Bone marrow (tissue), 2 donors: ENCODE measurements around the gene RFPL1.
"Not testable (repeated sequence)": the region's sequence is repeated elsewhere in the genome, so short reads cannot be mapped to it uniquely, and the experiment has no call there.

Source experiments
- DNase-seq, 2 donors: peaks; one replicate each; lab custom pipeline; 2025; lab: John Stamatoyannopoulos, UW

Gene RFPL1

DNA sequence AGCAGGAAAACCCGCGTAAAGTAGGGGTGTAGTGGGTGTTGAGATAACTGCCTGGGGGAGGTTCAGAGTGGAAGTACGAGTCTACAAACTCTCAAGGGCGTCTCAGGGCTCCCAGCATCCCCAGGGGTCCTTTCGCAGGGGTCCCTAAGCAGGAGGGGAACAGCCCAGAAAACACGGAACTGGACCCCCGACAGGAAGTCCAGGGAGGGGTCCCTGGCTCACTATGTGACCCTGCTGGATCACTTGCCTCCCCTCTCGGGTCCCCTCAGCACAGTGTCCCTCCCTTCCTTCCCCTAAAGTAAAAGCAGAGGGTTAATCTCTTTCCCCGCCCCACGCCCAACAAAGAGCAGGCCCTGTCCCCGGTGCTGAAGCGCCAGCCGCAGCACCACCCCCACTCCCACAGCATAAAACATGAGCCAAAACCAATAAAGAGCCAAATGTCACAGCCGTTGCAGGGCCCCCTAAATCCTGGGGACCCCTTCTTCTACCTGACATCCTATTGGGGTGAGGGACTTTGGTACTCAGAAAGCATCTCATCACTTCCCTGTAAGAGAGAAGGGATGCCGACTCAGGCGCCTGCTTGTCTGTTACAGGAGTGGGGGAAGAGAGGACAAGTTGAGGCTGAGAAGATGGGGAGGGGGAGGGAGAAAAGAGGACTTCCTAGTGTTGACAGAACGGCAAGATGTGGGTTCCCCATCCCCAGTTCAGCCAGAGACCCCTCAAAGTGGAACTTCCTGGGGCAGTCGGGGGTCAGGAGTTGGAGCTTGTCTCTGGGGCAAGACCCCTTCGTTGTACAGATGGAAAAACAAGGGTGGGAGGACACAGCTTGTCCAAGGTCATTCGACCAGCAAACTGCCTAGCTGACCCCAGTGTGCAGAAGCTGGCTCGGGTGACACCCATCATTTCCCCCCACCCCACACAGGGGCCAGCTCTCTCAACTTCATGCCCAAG, 40.2 kb downstream of the RFPL1 start:
- DNase-seq: no peak

DNA sequence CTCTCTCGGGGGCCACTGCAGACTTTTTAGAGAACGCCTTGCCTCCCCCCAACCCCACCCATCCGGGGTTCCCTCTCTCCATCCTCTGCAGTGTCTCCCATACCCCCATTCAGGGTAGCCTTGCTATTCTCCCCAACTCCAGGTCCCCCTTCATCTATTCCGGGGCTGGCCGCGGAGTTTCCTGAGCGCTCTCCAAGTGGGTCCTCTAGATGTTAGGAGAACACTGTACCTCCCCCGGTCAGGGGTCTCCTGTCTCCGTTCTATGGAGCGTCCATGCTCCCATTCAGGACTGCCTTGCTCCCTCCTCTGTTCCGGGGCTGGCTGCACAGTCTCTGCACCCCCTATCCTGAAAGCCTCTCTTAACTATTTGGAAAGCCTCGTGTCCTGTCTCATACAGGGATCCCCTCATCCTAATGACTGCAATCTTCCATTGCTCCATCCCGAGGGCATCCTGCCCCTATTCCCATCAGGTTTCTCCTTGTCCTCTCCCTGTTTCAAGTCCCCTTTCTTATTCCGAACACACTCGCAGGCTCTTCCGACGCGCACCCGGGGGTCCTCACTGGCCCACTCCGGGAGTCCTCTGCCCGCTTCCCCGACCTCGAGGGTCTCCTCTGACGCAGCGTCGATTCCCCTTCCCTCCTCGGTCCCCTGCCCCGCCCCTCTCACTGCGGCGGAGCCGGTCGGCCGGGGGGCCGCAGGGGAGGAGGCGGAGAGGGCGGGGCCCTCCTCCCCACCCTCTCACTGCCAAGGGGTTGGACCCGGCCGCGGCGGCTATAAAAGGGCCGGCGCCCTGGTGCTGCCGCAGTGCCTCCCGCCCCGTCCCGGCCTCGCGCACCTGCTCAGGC, 41.3 kb downstream of the RFPL1 start, which contains the start of gene NEFH:
Gene NEFH, plus strand, starts transcription at position 802 of the 845 bp plus-strand sequence. CDS start 45 bp downstream, outside the sequence.
- no peak for DNase-seq

DNA sequence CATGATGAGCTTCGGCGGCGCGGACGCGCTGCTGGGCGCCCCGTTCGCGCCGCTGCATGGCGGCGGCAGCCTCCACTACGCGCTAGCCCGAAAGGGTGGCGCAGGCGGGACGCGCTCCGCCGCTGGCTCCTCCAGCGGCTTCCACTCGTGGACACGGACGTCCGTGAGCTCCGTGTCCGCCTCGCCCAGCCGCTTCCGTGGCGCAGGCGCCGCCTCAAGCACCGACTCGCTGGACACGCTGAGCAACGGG, 41.8 kb downstream of the RFPL1 start:
- no peak for DNase-seq

DNA sequence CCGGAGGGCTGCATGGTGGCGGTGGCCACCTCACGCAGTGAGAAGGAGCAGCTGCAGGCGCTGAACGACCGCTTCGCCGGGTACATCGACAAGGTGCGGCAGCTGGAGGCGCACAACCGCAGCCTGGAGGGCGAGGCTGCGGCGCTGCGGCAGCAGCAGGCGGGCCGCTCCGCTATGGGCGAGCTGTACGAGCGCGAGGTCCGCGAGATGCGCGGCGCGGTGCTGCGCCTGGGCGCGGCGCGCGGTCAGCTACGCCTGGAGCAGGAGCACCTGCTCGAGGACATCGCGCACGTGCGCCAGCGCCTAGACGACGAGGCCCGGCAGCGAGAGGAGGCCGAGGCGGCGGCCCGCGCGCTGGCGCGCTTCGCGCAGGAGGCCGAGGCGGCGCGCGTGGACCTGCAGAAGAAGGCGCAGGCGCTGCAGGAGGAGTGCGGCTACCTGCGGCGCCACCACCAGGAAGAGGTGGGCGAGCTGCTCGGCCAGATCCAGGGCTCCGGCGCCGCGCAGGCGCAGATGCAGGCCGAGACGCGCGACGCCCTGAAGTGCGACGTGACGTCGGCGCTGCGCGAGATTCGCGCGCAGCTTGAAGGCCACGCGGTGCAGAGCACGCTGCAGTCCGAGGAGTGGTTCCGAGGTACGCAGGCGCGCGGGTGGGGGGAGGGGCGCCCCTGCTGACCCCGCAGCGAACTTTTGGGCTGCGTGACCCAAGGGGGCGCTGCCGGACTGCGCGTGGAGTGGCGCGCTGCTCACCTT, 42.3 kb downstream of the RFPL1 start:
- DNase-seq: no peak

DNA sequence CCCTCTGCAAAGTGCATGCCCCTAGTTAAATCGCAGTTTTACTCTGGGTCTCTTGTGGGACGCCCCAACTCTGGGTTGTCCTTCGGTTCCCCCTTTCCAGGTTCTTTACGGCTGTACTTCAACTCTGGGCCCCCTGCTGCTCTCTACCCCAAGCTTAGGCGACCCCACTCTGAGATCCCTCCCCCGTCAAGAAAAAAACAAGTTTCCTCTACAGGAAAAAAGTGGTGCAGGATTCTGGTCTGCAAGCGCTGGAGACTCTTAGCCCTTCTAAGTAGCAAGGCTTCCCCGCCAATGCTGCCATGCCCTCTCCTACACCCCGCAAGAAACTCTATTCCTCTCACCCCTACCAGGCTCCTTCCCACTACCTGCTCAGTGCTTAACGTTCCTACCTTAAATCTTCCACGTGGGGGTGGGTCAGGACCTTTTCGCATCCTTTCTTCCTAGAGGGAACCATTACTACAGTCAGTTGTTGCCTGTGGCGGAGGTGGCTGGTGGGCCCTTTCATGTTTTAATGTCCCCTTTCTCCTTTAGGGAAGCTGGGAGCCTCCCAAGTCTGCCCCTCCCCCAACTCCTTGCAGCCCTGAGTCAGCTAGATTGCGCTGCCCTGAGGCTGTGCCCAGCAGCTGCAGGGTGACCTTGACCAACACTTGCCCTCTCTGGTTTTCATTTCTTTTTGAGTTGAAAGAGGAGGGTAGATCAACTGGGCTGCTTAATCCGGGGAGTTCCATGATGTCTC, 43.0 kb downstream of the RFPL1 start:
- DNase-seq: no peak

DNA sequence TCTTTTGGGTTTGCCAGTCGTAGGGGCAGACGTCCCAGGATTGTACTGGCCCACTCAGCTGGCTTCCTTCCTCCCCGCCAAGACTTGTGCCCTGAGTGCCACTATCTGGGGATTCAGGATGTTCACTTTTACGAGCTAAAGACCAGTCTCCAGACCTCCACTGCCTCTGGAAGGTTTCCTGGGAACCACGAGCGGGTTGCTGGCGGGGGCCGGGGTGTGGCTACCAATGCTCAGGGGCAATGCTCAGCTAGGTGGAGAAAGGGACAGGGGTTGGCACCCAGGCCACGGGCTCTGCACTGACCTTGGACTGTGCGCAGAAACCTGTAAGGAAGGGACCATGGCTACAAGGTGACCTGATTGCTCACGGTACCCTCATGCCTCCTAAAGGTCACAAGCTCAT, 43.9 kb downstream of the RFPL1 start:
- no peak for DNase-seq

DNA sequence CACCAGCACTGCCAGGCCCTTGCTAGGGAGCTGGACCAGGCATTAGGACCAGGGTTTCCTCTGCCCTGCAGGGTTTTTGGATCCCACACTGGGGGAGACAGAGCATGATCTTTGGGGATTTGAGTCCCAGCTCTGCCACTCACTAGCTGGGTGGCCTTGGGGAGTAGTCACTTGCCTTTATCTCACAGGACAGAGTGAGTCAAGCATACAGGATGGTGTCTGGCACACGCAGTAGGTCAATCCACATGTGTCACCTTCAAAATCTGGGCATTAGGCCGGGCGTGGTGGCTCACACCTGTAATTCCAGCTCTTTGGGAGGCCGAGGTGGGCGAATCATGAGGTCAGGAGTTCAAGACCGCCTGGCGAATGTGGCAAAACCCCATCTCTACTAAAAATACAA, 44.3 kb downstream of the RFPL1 start:
- DNase-seq: no peak

DNA sequence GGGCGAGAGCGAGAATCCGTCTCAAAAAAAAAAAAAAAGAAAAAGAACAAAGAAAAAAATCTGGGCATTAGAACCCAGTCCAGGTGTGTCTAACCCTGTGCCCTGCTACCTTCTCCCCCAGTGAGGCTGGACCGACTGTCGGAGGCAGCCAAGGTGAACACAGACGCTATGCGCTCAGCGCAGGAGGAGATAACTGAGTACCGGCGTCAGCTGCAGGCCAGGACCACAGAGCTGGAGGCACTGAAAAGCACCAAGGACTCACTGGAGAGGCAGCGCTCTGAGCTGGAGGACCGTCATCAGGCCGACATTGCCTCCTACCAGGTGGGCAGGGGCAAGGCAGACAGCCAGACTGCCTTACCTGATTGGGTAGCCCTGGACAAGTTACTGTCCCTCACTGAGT, 44.9 kb downstream of the RFPL1 start:
- DNase-seq: no peak

DNA sequence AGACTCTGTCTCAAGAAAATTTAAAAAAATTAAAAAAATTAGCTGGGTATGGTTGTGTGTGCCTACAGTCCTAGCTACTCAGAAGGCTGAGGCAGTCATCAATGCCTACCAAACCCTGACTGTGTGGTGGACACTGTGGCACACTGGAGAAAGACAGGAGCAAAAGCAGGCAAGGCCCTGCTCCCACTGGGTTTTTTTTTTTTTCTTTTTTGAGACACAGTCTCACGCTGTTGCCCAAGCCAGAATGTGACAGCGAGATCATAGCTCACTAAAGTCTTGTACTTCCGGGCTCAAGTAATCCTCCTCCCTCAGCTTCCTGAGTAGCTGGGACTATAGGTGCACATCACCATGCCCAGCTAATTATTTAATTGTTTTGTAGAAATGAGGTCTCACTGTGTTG, 46.3 kb downstream of the RFPL1 start:
- DNase-seq: no peak

DNA sequence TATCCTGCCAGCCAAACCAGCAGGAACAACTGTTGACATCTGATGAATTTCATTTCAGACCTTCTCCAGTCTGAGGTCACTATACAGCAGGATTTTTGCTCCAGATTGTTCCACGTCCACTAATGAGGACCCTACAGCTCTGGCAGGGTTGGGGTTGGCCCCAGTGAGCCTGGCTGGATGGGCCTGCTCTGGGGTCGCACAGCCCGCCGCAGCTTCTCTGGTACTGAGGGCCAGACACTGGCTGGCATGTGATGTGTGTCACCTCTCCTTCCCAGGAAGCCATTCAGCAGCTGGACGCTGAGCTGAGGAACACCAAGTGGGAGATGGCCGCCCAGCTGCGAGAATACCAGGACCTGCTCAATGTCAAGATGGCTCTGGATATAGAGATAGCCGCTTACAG, 47.1 kb downstream of the RFPL1 start:
- DNase-seq: no peak

DNA sequence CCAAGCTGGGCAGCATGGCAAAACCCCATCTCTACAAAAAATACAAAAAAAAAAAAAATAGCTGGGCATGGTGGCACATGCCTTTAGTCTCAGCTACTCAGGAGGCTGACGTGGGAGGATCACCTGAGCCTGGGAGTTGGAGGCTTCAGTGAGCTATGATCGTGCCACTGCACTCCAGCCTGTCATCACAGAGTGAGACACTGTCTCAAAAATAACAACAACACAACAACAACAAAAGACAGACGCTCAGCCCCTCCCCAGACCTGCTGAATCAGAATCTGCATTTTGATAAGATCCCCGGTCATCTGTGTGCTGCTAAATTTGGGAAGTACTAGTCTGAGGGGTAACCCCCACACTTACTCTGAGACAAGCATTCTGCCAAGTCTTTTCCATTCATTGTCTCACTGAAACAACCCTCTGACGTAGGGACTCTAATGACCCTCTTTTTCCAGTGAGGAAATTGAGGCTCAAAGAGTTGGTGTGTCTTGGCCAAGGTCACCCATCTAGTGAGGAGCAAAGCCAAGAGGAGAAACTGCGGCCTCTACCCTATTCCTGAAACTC, 49.1 kb downstream of the RFPL1 start:
- DNase-seq: no peak

DNA sequence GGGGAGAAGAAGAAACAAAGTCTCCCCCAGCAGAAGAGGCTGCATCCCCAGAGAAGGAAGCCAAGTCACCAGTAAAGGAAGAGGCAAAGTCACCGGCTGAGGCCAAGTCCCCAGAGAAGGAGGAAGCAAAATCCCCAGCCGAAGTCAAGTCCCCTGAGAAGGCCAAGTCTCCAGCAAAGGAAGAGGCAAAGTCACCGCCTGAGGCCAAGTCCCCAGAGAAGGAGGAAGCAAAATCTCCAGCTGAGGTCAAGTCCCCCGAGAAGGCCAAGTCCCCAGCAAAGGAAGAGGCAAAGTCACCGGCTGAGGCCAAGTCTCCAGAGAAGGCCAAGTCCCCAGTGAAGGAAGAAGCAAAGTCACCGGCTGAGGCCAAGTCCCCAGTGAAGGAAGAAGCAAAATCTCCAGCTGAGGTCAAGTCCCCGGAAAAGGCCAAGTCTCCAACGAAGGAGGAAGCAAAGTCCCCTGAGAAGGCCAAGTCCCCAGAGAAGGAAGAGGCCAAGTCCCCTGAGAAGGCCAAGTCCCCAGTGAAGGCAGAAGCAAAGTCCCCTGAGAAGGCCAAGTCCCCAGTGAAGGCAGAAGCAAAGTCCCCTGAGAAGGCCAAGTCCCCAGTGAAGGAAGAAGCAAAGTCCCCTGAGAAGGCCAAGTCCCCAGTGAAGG, 50.9 kb downstream of the RFPL1 start:
- not testable (repeated sequence) for DNase-seq

DNA sequence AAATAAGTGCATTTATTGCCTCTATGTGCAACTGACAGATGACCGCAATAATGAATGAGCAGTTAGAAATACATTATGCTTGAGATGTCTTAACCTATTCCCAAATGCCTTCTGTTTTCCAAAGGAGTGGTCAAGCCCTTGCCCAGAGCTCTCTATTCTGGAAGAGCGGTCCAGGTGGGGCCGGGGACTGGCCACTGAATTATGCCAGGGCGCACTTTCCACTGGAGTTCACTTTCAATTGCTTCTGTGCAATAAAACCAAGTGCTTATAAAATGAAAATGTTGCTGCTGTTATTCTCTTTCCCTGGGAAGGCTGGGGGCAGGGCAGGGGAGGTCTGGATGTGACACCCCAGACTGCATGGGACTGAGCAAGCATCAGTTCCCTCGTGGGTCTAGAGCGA, 52.6 kb downstream of the RFPL1 start:
- DNase-seq: no peak
